Activated naive CD4-positive, alpha-beta T cell treated with anti-CD3 and anti-CD28 coated beads, Interleukin-2, amount 10 ng/mL, durations not matched to agents 7 days and 5 days (primary cell): ENCODE measurements around the gene SEPTIN3.
A peak's percentile ranks its signal among the peaks of the same experiment; 100 is the strongest.

ENCODE experiments used
- CTCF ChIA-PET: fragments of 350-600 bp; sonication (Branson Sonifier 250); formaldehyde crosslinking; loops from one replicate; lab custom pipeline; 2021; ENCODE audit warnings: antibody characterized with exemption; lab: Charles Lee
- DNase-seq: peaks from one replicate; pipeline ENCODE4 v3.0.0-alpha.2; 2020
- H3K27ac Mint-ChIP-seq: one replicate; pipeline ENCODE4 v1.8.0; 2021; ENCODE audit warnings: mild to moderate bottlenecking, moderate library complexity, mixed read lengths
- H3K27me3 Mint-ChIP-seq: one replicate; pipeline ENCODE4 v1.8.0; 2021; ENCODE audit warnings: mild to moderate bottlenecking, mixed read lengths
- H3K36me3 Mint-ChIP-seq: one replicate; pipeline ENCODE4 v1.8.0; 2021; ENCODE audit warnings: mixed read lengths
- H3K4me1 Mint-ChIP-seq: one replicate; pipeline ENCODE4 v1.8.0; 2021; ENCODE audit warnings: mixed read lengths
- H3K4me3 Mint-ChIP-seq: one replicate; pipeline ENCODE4 v1.8.0; 2021; ENCODE audit warnings: mild to moderate bottlenecking, moderate library complexity, mixed read lengths
- H3K9me3 Mint-ChIP-seq: one replicate; pipeline ENCODE4 v1.8.0; 2021; ENCODE audit warnings: mixed read lengths

Gene SEPTIN3

GRCh38 chr22:41998361-41999261 lies 29.4 kb downstream of the SEPTIN3 start, which contains the start of gene WBP2NL:
Gene WBP2NL (plus strand): TSS chr22:41998788. CDS start chr22:41998819, 31 bp downstream.
- Mint-ChIP-seq H3K9me3 (peaks cover 6% of the 10 kb centered on the region), H3K4me3 (peak within 1 kb of the TSS; percentile 83), H3K4me1 (peaks cover 31% of the 10 kb centered on the region), H3K27me3 (peaks cover 40% of the 10 kb centered on the region), H3K27ac (peak within 1 kb of the TSS; percentile 85), H3K36me3 (peaks cover 15% of the 10 kb centered on the region)
- CTCF ChIA-PET = interaction anchor here (1.0 to 1.4 kb wide), 2 partner anchors 35 to 92 kb away, joined by 3 to 4 read pairs; partner anchors contain the start of gene NDUFA6
- peak; percentile 90 for DNase-seq

- no peak overlapping the region for H3K4me3 Mint-ChIP-seq
- H3K27ac Mint-ChIP-seq = no peak overlapping the region
- peaks cover 6% of the 10 kb centered on the region for H3K9me3 Mint-ChIP-seq
These were observed 31.2 kb downstream of the SEPTIN3 start for GRCh38 chr22:42000466-42000865.

GRCh38 chr22:42001121-42001520 lies 31.9 kb downstream of the SEPTIN3 start:
- Mint-ChIP-seq H3K36me3 (peaks cover 15% of the 10 kb centered on the region), H3K4me3 (no peak overlapping the region), H3K27ac (no peak overlapping the region), H3K4me1 (peaks cover 31% of the 10 kb centered on the region), H3K27me3 (peaks cover 36% of the 10 kb centered on the region), H3K9me3 (peaks cover 9% of the 10 kb centered on the region)
- no peak for DNase-seq
- CTCF ChIA-PET = no interaction called here

More at GRCh38 chr22:42000466-42000865, 31.2 kb downstream of the SEPTIN3 start:
- Mint-ChIP-seq H3K4me1 (peaks cover 31% of the 10 kb centered on the region), H3K36me3 (peaks cover 15% of the 10 kb centered on the region), H3K27me3 (peaks cover 36% of the 10 kb centered on the region)
- CTCF ChIA-PET = no interaction called here
- no peak for DNase-seq

GRCh38 chr22:42001706-42002105 lies 32.5 kb downstream of the SEPTIN3 start:
- H3K36me3 Mint-ChIP-seq = peaks cover 15% of the 10 kb centered on the region
- CTCF ChIA-PET = no interaction called here
- no peak for DNase-seq
- peaks cover 9% of the 10 kb centered on the region for H3K9me3 Mint-ChIP-seq
- peaks cover 32% of the 10 kb centered on the region for H3K27me3 Mint-ChIP-seq
- H3K4me3 Mint-ChIP-seq = no peak overlapping the region
- H3K27ac Mint-ChIP-seq = no peak overlapping the region
- peaks cover 31% of the 10 kb centered on the region for H3K4me1 Mint-ChIP-seq

GRCh38 chr22:42007922-42008321 lies 38.7 kb downstream of the SEPTIN3 start:
- H3K27me3 Mint-ChIP-seq = peaks cover 36% of the 10 kb centered on the region
- H3K27ac Mint-ChIP-seq = no peak overlapping the region
- peaks cover 12% of the 10 kb centered on the region for H3K36me3 Mint-ChIP-seq
- no peaks in the 10 kb centered on the region for H3K4me1 Mint-ChIP-seq
- CTCF ChIA-PET = no interaction called here
- H3K4me3 Mint-ChIP-seq = no peak overlapping the region
- DNase-seq = no peak
- H3K9me3 Mint-ChIP-seq = peaks cover 29% of the 10 kb centered on the region

GRCh38 chr22:42010778-42011177 lies 41.5 kb downstream of the SEPTIN3 start:
- no peak for DNase-seq
- Mint-ChIP-seq H3K27ac (no peak overlapping the region), H3K9me3 (peaks cover 26% of the 10 kb centered on the region), H3K36me3 (peaks cover 12% of the 10 kb centered on the region), H3K27me3 (peaks cover 39% of the 10 kb centered on the region), H3K4me3 (no peak overlapping the region), H3K4me1 (peaks cover 3% of the 10 kb centered on the region)
- CTCF ChIA-PET = no interaction called here

GRCh38 chr22:42013385-42013784 lies 44.1 kb downstream of the SEPTIN3 start:
- Mint-ChIP-seq H3K27me3 (peaks cover 54% of the 10 kb centered on the region), H3K4me3 (no peak overlapping the region), H3K4me1 (peaks cover 3% of the 10 kb centered on the region), H3K36me3 (peaks cover 8% of the 10 kb centered on the region), H3K9me3 (peaks cover 19% of the 10 kb centered on the region), H3K27ac (no peak overlapping the region)
- CTCF ChIA-PET = interaction anchor here (1.4 kb wide), 1 partner anchor 52 kb away, joined by 4 read pairs; no protein-coding TSS in a partner anchor
- no peak for DNase-seq

GRCh38 chr22:42016111-42016510 lies 46.9 kb downstream of the SEPTIN3 start:
- no peak overlapping the region for H3K4me3 Mint-ChIP-seq
- CTCF ChIA-PET = no interaction called here
- peaks cover 52% of the 10 kb centered on the region for H3K27me3 Mint-ChIP-seq
- peaks cover 3% of the 10 kb centered on the region for H3K4me1 Mint-ChIP-seq
- DNase-seq = no peak
- peaks cover 4% of the 10 kb centered on the region for H3K36me3 Mint-ChIP-seq
- peaks cover 6% of the 10 kb centered on the region for H3K9me3 Mint-ChIP-seq
- H3K27ac Mint-ChIP-seq = no peak overlapping the region

GRCh38 chr22:42018224-42018623 lies 49.0 kb downstream of the SEPTIN3 start:
- CTCF ChIA-PET = no interaction called here
- no peaks in the 10 kb centered on the region for H3K9me3 Mint-ChIP-seq
- H3K4me1 Mint-ChIP-seq = peaks cover 21% of the 10 kb centered on the region
- DNase-seq = no peak
- peaks cover 39% of the 10 kb centered on the region for H3K27me3 Mint-ChIP-seq
- H3K36me3 Mint-ChIP-seq = peaks cover 16% of the 10 kb centered on the region
- H3K27ac Mint-ChIP-seq = no peak overlapping the region
- H3K4me3 Mint-ChIP-seq = no peak overlapping the region
